Colonic mucosa (tissue), 4 donors: ENCODE data around the gene SMARCD3. TPM values are rescaled to one million over a fixed set of nuclear protein-coding genes. Genes with fewer than 3 reads are reported as not detected.

Experiments
- DNase-seq: peaks from one replicate; pipeline ENCODE4 v3.0.0-alpha.2; 2020
- H3K27ac ChIP-seq: fragments of 200-600 bp; one replicate; pipeline ENCODE4 v1.8.0; 2021
- H3K27me3 ChIP-seq: fragments of 200-600 bp; one replicate; pipeline ENCODE4 v1.8.0; 2021
- H3K36me3 ChIP-seq: fragments of 200-600 bp; one replicate; pipeline ENCODE4 v1.8.0; 2021
- H3K4me1 ChIP-seq: fragments of 200-600 bp; one replicate; pipeline ENCODE4 v1.8.0; 2021; ENCODE audit warnings: mild to moderate bottlenecking
- H3K4me3 ChIP-seq: fragments of 200-600 bp; one replicate; pipeline ENCODE4 v1.8.0; 2021
- H3K9ac ChIP-seq, 2 donors: one replicate each; pipeline ENCODE4 v1.7.0; 2013; ENCODE audit warnings: control low read depth in 2 of 2, low read depth in 2 of 2, low read length in 2 of 2
- H3K9me3 ChIP-seq: fragments of 200-600 bp; one replicate; pipeline ENCODE4 v1.8.0; 2021
- CTCF ChIP-seq: fragments of 200-600 bp; IDR thresholded peaks from one replicate; pipeline ENCODE4 v1.8.0; 2022; ENCODE audit warnings: antibody characterized with exemption, mild to moderate bottlenecking
- intact Hi-C: fragments of 100-400 bp; cut with DNase I; formaldehyde crosslinking; loops from one replicate; pipeline ENCODE4 v1.14.1; 2022
- total RNA-seq, 2 donors: library from RNA; stranded (reverse); fragmentation: NEBNext Ultra II Directional in 1 of 2; extraction: Animal tissue kit (Norgen Biotek cat#: 25700) in 1 of 2; gene quantifications; one replicate each; pipeline ENCODE4 v1.2.1, GENCODE V29; 2021
- donor health status: healthy.
- donor health status: DM: no; HTN: no; CAD: no.
- donor health status: DM: no; HTN: no; CAD: no.

The SMARCD3 gene
- total RNA-seq, 2 donors from 2014 or later, result 4.3 to 6.7 TPM

- no peak for DNase-seq
- peaks cover 8% of the 10 kb centered on the region for H3K4me1 ChIP-seq
- no peaks in the 10 kb centered on the region for H3K36me3 ChIP-seq
- no peak overlapping the region for H3K9ac ChIP-seq
- H3K27ac ChIP-seq, result no peak overlapping the region
- no peak for TF ChIP-seq CTCF
- no peak overlapping the region for H3K4me3 ChIP-seq
- peaks cover 21% of the 10 kb centered on the region for H3K27me3 ChIP-seq
- intact Hi-C loops, result loop anchor here (5.0 to 10.0 kb wide), 2 partner anchors 61 to 117 kb away; no protein-coding TSS in a partner anchor
- no peaks in the 10 kb centered on the region for H3K9me3 ChIP-seq
Observed at GRCh38 chr7:151241755-151242096, 6.8 kb downstream of the SMARCD3 start.

GRCh38 chr7:151240942-151241754 lies 7.3 kb downstream of the SMARCD3 start:
- Histone ChIP-seq H3K9ac (no peak overlapping the region), H3K27me3 (peaks cover 16% of the 10 kb centered on the region), H3K9me3 (no peaks in the 10 kb centered on the region), H3K36me3 (no peaks in the 10 kb centered on the region), H3K27ac (no peak overlapping the region), H3K4me1 (peaks cover 8% of the 10 kb centered on the region), H3K4me3 (no peak overlapping the region)
- TF ChIP-seq CTCF, result no peak
- intact Hi-C loops, result loop anchor here (5.0 to 10.0 kb wide), 2 partner anchors 61 to 116 kb away; no protein-coding TSS in a partner anchor
- DNase-seq, result no peak

- TF ChIP-seq CTCF, result no peak
- Histone ChIP-seq H3K27me3 (peaks cover 9% of the 10 kb centered on the region), H3K36me3 (no peaks in the 10 kb centered on the region), H3K9ac (no peak overlapping the region), H3K4me1 (peaks cover 8% of the 10 kb centered on the region), H3K27ac (no peak overlapping the region), H3K9me3 (no peaks in the 10 kb centered on the region), H3K4me3 (no peak overlapping the region)
- DNase-seq, result no peak
- intact Hi-C loops, result loop anchor here (5.0 to 10.0 kb wide), 2 partner anchors 62 to 116 kb away; no protein-coding TSS in a partner anchor
Observed at GRCh38 chr7:151240536-151240935, 8.0 kb downstream of the SMARCD3 start.

GRCh38 chr7:151239837-151240459 lies 8.5 kb downstream of the SMARCD3 start:
- no peak overlapping the region for H3K9ac ChIP-seq
- H3K27me3 ChIP-seq, result peaks cover 4% of the 10 kb centered on the region
- H3K36me3 ChIP-seq, result no peaks in the 10 kb centered on the region
- H3K4me1 ChIP-seq, result peaks cover 6% of the 10 kb centered on the region
- no peak overlapping the region for H3K27ac ChIP-seq
- H3K4me3 ChIP-seq, result no peak overlapping the region
- intact Hi-C loops, result loop anchor here (5.0 to 10.0 kb wide), 2 partner anchors 62 to 115 kb away; no protein-coding TSS in a partner anchor
- TF ChIP-seq CTCF, result no peak
- no peak for DNase-seq
- no peaks in the 10 kb centered on the region for H3K9me3 ChIP-seq

GRCh38 chr7:151238924-151239836 lies 9.3 kb downstream of the SMARCD3 start:
- intact Hi-C loops, result no loop called here
- Histone ChIP-seq H3K9me3 (no peaks in the 10 kb centered on the region), H3K4me3 (no peak overlapping the region), H3K27ac (no peak overlapping the region), H3K36me3 (no peaks in the 10 kb centered on the region), H3K27me3 (no peaks in the 10 kb centered on the region), H3K9ac (no peak overlapping the region), H3K4me1 (no peaks in the 10 kb centered on the region)
- TF ChIP-seq CTCF, result no peak
- DNase-seq, result no peak
